IPS-11a (cell line): ENCODE data around the gene HNRNPA3.
"Not testable (repeated sequence)": the region's sequence is repeated elsewhere in the genome, so short reads cannot be mapped to it uniquely, and the experiment has no call there.

Experiments used
- H3K4me3 ChIP-seq: one replicate; pipeline ENCODE4 v1.5.1; 2013; ENCODE audit warnings: low read depth, low read length, control low read depth

HNRNPA3 gene

GRCh38 chr2:177188482-177189469 is 23.8 kb upstream of the HNRNPA3 start:
- no peak overlapping the region for H3K4me3 ChIP-seq

GRCh38 chr2:177190941-177191340 is 21.7 kb upstream of the HNRNPA3 start:
- no peak overlapping the region for H3K4me3 ChIP-seq

DNA sequence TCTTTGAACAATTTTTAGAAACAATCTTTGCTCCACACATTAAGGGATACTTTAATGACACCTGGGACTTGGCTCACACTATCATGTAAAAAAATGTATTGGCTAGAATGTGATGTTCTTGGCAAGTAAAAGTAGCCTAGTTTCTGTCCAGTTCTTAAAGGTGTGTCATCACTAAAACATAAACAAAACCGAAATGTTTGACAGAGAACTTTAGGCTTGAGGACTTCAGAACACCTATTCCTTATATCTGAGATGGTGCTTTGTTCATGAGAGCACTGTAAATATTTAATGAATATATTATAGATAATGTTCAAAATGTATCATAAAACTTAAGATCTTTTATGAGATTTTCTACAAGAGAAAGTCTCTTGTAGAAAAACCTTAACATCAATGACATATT is 19.8 kb upstream of the HNRNPA3 start:
- H3K4me3 ChIP-seq = no peak overlapping the region

DNA sequence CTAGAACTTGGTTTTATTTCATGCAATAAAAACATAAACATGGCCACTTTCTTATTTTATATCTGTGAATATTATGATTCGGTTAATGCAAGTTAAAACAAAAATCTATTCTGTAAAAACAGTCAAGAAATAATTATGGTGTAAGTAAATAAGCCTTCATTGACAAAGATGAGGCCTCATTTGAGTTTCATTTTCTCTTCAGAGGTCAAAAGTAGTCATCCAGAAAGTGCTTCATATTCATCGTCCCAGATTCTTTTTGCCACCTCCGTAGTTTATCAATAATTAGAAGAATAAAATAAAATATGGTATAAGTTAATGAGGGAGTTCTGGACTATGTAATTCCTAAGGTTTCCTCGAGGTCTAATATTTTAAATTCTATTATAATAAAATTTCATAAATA is 19.4 kb upstream of the HNRNPA3 start:
- no peak overlapping the region for H3K4me3 ChIP-seq

GRCh38 chr2:177195194-177195593 is 17.4 kb upstream of the HNRNPA3 start:
- no peak overlapping the region for H3K4me3 ChIP-seq

DNA sequence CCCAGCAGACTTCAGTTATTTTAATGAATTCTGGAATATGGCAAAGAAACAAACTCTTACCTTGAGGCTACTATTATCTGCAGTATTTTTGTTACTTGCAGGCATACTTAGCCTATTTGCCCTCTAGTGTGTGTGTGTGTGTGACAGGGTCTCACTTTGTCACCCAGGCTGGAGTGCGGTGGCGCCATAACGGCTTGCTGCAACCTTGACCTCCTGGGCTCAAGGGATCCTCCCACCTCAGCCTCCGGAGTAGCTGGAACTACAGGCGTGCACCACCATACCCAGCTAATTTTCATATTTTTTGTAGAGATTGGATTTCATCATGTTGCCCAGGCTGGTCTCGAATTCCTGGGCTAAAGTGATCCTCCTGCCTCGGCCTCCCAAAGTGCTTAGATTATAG is 12.2 kb upstream of the HNRNPA3 start:
- not testable (repeated sequence) for H3K4me3 ChIP-seq

GRCh38 chr2:177201919-177202346 is 10.7 kb upstream of the HNRNPA3 start:
- H3K4me3 ChIP-seq = no peak overlapping the region

DNA sequence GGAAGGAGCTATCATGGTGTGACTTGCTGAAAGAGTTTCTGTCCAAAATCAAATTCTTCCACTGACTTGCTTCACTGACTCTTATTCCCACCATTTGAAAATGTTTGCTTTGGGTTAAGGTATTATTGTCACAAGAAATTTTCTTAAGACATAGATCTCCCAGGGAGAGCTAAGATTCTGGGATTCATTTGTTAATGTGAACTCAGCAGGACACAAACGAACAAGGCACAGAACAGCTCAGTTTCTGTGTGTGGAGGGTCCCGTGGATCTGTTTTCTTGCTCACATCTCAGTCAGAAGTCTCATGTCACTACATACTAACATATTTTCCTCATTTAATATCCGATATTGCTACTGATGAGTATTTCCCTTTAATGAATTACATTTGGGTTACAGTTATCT is 8.2 kb upstream of the HNRNPA3 start:
- H3K4me3 ChIP-seq = no peak overlapping the region

DNA sequence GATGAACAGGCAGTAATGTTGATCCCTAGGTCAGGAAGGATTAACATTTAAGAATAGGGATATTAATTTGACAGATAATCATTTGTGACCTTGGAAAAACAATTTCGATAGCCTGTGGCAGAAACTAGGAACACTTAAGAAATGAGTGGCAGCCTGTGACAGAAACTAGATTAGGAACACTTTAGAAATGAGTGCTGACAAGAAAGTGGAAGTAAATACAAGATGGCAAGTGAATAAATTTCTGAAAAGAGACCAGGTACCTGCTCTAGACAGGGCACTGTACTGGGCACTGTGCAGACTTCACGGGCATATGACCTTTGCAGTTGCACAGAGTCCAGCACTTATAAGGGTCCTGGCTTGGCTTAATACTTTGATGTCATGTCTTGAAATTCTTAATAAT is 5.5 kb upstream of the HNRNPA3 start:
- H3K4me3 ChIP-seq = no peak overlapping the region

DNA sequence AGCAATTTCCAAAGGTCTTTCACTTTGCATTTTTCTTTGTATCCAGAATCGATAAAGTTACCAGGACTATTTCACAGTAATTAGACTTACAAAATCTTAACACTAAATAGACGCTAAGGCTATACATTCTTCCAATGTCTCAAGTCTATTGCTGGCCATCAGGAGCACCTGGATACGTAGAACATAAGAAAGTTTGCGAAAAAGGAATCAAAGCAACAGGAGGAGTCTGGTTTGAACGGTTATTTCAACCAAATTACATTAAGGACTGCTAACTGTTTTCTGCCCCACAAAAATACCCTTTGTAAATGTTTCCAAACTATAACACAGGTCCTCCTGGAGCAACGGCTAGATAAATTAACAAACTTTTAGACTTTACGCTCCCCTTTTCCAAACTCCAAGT is 1.4 kb upstream of the HNRNPA3 start:
- no peak overlapping the region for H3K4me3 ChIP-seq

- peak overlapping the region; percentile 64 for H3K4me3 ChIP-seq
Measured at GRCh38 chr2:177211576-177212105, 953 bp upstream of the HNRNPA3 start.

DNA sequence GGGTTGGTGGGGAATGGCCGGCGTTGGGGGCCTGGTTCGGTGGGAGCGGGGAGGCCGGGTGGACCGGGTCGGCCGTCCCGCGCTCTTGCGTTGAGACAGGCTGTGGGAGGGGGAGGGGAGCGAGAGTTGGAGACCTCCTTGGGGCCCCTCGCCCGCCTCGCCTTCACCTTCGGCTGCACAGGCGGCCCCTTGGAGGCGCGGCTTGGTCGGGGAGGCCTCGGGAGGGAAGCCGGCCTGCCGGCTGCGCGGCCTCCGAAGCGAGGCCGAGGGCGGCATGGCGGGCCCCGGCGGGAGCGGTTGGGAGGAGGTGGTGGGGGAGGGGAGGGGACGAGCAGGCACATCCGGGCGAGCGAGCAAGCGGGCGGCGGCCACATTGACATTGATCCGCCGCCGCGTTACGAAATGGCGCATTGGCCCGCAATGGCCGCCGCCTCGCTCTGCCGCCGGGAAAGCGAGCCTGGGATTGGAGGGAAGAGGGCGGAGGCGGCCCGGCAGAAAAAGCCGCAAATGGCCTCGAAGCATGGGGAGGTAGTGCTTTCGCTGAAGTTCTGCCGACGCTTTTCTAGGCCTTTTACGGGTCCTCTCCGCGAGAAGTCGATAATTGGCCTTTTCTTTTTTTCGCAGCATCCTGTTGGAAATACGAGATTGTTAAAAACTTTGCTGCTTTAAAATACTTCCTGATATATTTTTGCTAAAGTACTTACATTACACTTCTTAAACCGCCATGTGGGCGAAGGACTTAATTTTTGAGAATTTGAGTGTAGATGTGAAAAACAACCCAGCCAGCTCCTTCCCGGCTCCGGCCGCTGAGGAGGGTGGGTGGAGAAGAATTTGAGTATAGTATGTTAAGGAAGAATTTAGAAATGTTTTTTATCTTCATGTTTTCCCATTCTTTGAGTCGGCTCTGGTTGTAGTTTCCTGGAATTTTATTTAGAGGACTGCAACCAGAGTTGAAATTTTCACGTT is 580 bp downstream of the HNRNPA3 start:
- peak overlapping the region; percentile 89 for H3K4me3 ChIP-seq

DNA sequence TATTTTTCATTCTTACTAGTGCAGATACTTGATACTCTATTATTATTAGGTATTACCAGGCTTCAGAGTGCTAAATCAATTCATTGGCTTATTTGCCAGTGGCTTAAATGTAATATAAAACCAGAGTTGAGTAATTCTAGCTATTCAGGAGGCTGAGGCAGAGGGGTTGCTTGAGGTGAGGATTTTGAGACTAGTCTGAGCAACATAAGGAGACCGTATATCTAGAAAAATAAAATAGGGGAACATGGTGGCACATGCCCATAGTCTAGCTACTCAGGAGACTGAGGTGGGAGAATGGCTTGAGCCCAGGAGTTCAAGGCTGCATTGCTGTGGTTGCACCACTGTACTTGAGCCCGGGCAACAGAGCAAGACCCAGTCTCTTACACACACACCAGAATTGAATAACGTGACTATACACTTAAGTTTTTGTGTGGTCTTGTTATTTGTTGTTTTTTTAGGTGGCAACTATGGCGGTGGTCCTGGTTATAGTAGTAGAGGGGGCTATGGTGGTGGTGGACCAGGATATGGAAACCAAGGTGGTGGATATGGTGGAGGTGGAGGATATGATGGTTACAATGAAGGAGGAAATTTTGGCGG is 4.8 kb downstream of the HNRNPA3 start:
- H3K4me3 ChIP-seq = no peak overlapping the region

- not testable (repeated sequence) for H3K4me3 ChIP-seq
Measured at GRCh38 chr2:177219787-177220186, 7.2 kb downstream of the HNRNPA3 start.

- H3K4me3 ChIP-seq = no peak overlapping the region
Measured at GRCh38 chr2:177221534-177221933, 8.9 kb downstream of the HNRNPA3 start.

DNA sequence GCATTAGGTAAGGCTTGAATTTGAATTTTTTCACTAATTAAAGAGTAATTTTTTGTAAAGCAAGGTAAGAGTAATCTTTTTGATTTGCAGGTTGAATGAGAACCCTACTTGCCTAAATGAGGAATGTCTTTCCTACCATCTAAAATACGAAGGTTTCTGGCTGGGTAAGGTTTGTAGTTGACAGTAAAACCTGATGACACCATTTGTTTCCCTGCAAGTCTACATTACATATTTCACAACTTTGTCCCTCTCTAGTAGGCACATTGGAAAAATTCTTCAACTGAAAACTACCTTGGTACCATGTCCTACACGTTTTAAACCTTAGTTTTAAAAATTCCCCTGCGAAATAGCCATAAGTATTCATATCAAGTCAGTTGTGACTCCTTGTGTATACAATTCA is 9.4 kb downstream of the HNRNPA3 start:
- H3K4me3 ChIP-seq = no peak overlapping the region

DNA sequence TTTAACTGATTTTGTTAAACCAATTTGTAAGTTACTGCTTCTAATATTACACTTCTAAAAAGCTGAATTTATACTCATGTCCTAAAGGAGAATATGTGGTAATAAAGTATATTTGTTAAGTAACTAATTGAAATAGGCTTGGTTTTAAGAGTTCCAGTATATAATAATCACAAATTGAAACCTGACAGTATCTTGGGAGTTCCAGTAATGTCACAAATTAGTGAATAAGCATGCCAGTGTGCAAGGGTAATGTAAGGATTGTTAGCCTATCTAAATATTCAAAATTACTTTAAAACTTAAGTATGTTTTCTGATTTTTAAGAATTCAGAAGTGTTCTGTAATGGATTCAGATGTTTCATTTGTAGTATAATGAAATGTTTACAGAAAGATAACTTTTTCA is 10.8 kb downstream of the HNRNPA3 start:
- not testable (repeated sequence) for H3K4me3 ChIP-seq

- H3K4me3 ChIP-seq = no peak overlapping the region
Measured at GRCh38 chr2:177225965-177226360, 13.4 kb downstream of the HNRNPA3 start.

- no peak overlapping the region for H3K4me3 ChIP-seq
Measured at GRCh38 chr2:177229442-177230242, 17.0 kb downstream of the HNRNPA3 start.

DNA sequence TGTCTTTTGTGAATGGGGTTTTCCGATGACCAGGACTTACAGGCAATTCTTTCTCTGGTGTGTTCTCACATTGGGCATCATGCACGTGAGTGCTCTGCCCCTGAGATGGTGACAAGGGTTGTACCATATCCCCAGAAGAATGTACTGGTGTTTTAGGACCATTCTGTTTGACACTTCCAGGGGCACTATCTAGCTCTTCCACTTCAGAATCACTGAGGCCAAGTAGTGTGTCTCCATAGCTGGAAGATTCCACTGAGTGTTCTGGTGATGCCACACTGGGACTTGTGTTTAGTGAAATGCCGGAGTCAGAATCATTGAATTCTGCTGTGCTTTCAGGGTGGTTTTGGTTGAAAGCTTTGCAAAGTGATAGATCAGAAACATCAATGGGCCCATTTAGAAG is 18.7 kb downstream of the HNRNPA3 start:
- no peak overlapping the region for H3K4me3 ChIP-seq
